Measurements from ENCODE around the gene XPR1.
"Not testable (repeated sequence)": the region's sequence is repeated elsewhere in the genome, so short reads cannot be mapped to it uniquely, and the experiment has no call there.

The XPR1 gene

DNA sequence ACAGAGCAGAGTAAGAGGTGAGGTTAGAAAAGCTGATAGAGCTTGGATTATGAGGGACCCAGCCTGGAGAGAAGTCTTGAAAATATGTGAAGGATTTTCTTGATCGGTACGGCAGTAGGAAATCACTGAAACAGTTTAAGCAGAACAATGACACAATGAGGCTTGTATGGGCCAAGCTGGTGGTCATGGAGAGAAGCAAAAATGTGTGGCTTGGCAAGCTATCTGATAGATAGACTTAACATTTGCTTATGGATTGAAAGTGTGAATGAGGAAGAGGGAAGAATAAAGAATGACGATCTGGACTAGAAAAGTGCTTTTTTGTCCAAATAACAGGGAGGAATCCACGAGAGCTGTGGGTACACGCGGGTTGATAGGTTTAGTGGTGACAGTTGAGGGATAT is 15.4 kb upstream of the XPR1 start:
- no peak for DNase-seq

DNA sequence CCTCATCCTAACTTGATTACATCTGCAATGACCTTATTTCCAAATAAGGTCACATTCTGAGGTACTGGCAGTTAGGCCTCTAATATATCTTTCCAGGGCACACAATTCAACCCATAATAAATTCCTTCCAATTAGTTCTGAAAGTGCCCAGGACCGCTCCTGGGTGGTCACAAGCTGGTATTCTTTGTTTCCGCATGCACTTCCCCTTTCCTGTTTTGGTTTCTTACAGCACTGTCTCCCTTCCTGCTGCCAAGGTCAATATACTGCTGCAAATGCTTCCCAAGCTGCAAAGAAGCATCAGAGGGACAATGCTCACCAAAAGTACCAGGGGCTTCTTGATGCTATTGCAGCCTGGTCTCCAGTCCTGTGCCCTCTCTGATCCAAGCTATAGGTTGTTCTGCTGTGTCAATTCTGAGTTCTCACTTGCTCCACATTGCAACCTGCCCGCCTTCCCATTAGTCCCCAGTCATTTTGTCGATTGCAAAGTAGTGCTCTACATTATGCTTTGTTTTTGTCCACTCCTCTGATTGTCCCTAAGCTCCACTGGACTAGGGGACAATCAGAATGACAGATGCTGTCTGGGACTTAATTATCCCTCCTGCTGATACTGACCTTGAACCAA is 13.9 kb upstream of the XPR1 start:
- no peak for DNase-seq

DNA sequence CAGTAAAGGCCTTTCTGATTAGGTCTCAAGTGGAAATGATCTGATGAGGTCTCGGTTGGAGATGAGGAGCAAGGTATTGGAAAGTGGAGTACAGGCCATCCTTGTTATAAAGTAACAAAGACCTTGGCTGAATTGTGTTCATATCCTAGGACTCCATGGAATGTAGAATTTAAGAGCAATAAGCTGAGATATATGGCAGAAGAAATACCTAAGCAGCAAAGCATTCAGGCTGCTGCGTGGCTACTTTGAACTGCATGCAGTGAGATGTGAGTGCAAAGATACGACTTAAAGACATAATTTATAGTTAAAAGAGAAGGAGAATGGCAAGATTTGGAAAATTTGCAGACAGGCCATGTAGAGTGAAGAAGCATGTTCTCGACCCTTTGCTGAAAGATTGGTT is 11.2 kb upstream of the XPR1 start:
- no peak for DNase-seq

DNA sequence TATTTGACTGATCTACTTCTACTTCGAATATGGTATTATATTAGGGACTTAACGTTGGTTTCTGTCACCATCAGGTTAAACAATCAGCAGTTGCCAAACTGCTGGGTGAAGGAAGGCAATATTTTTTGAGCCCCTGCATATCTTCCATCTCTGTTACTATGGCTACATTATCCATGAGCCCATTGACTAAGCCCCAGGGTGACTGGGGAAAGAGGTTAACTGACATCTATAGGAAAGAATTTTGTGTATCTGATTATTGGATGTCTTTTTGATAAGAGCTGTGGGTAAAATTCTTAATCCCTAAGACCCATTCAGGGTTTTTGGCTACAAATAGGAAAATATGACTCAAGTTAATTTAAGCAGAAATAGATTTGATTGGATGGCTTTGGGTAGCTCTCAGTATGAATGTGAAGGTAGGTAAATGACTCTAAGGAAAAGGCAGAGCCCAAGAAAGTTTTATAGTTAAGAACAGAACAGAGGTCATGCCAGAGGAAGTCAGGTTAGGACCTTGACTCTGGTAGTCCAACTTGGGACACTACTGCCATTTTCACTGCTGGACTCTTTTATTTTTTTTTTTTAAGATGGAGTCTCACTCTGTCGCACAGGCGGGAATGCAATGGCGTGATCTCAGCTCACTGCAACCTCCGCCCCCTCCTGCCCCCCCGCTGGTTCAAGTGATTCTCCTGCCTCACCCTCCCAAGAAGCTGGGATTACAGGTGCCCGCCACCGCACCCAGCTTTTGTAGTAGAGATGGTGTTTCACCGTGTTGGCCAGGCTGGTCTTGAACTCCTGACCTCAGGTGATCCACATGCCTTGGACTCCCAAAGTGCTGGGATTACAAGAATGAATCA is 8.9 kb upstream of the XPR1 start:
- DNase-seq, result no peak

DNA sequence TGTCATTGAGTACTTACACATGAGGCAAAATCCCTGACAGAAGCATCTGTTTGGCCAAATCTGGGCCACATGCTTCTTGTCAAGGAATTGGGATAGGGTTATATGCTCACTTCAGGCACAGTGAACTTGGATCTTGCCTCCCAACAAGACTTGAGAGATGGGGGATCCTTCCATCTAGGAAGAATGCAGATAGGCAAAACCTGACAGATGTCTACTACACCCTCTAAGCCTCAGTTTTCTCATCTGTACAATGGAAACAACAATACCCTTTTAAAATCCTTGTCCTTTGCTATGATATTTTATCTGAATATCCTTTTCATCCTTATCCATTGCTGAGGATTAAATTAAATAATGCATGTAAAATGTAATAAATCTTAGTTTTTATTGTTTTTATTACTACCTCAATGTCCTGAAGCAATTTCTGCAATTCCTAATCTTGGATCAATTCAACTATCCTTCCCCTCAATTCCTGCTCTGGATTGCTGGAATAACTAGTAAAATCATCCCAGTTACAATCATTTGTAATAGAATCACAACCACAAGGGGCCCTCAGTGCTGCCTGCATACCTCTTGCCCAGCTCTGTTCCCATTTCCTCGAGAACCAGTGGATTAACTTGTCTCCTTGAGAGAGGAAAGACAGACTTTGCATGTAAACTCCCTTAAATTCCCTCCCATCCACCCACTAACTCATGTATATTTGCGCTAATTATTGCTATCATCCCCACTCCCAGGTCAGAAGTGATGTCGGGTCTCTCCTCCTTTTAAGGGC is 8.1 kb upstream of the XPR1 start:
- no peak for DNase-seq

DNA sequence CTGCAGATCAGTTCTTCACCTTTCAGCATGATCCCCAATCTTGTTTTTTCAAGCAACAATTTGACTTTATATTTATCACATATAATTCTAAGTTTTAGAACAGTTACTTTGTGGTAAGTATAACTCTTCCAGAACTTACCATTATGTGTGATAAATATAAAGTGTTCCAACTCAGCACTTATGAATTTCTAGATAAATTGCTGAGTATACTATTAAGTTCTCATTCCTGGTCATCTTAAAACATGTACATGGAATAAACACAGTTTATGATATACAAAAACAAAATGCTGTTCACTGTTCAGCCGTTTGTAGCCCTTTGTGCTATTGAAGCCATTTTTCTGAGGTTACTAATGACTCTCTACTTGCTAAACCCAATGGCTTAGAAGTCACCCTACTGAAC is 5.1 kb upstream of the XPR1 start:
- DNase-seq, result no peak

DNA sequence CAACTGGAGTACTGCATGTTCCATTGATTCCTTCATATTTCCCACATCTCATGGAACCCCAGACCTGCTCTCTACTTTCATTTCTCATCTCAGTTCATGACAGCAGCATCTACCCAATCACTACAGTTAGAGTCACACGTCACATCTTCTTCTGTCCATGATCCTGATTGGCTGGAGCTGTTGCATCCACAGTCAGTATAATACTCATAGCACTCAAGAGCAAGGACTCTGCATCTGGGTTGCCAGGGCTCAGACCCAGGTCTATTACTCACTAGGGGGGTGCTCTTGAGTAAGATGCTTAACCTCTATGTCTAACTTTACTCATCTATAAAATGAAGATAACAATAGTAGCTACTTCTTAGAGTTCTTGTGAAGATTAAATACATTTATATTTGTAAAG is 4.4 kb upstream of the XPR1 start:
- no peak for DNase-seq

DNA sequence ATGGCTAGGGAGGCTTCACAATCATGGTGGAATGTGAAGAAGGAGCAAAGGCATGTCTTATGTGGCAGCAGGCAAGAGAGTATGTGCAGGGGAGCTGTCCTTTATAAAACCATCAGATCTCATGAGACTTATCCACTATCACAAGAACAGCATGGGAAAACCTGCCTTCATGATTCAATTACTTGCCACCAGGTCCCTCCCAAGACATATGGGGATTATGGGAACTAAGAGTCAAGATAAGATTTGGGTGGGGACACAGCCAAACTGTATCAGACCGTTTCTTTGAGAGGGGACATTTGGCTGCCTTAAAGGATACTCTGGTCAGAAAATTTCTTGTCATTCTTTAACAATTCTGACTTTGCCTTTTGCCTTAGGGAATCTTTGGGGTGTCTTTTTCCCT is 3.2 kb upstream of the XPR1 start:
- DNase-seq, result no peak

DNA sequence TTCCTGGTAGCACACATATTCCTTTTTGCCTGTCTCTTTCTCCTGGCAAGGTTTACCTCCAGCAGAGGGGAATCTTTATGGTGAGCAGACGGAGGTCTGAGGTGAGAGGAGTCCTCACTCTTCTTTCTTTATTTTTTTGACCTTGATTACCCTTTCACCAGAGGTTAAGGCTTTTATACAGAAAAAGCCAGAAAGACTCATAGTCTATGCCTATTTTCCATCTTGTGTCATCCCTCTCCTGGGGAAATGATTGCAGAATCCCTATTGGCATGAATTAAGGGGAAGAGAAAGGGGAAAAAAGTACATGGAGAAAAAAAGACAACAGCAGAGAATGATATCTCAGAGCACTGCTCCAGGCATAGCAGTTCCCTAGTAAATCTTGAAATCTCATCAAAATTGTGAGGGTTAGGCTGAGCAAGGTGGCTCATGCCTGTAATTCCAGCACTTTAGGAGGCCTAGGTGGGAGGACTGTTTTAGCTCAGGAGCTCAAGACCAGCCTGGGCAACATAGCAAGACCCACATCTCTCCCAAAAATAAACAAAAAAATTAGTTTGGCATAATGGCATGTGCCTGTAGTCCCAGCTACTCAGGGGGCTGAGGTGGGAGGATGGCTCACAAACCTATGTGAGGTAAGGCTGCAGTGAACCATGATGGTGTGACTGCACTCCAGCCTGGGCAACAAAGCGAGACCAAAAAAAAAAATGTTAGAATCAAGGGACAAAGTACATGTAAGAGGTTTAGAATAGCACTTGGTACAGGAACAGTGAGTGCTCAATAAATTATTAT is 1.2 kb upstream of the XPR1 start:
- DNase-seq, result no peak

DNA sequence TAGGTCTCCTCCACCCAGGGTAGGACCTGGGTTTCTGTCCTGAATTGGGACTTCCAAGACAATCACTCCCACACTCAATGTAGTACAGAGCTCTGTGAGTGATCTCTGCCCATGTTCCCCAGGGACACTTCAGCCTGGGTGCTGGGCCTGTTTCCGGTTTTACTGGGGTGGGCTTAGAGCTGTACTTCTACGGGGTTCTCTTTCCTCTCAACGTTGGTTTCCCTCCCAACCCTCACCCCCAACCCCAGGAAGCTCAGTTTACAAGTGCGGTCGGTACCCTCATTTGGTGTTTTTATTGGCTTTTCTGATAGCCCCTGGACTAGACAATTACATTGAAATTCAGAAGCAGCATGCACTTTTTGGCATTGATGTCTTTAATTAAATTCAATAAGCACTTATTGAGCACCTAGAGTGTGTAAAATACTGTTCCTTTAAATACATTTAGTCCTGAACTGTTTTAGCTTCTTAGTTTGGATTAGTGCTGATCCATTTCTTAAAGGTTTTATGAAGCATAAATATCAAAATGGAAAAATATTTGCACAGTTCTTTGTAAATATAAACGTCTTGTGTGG is 542 bp upstream of the XPR1 start:
- DNase-seq, result no peak

DNA sequence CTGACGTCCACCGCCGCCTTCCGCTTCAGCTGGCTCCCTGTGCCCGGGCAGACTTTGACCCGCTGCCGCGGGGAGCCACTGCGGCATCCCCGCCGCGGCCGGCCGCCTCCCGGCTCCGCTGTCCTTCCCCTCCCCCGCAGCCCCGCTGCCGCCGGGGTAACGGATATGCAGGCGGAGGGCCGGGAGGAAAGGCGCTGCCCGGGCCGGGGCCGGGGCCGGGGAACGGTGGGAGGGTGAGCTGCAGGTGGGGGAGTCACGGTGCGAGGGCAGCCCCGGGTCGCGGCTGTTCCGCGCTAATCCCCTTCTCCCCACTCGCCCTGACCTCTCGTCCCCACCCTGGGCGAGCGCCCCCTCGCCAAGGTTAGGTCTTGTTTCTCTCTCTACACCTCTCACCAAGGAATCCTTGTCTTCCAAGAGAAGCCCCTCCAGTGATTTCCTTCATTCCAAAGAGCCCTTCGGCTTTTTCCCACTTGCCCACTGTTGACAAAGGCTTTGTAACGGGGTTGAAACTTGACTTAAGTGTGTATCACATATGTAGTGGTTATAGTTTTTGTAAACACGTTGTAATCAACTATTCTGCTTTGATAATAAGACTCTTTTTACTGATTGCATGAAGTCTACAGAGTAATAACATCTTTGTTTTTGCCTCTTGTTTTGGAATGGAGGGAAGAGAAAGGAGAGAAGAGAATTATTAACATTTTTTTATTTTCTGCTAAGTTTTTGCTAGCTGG is 669 bp downstream of the XPR1 start:
- DNase-seq, result peak; percentile 42

DNA sequence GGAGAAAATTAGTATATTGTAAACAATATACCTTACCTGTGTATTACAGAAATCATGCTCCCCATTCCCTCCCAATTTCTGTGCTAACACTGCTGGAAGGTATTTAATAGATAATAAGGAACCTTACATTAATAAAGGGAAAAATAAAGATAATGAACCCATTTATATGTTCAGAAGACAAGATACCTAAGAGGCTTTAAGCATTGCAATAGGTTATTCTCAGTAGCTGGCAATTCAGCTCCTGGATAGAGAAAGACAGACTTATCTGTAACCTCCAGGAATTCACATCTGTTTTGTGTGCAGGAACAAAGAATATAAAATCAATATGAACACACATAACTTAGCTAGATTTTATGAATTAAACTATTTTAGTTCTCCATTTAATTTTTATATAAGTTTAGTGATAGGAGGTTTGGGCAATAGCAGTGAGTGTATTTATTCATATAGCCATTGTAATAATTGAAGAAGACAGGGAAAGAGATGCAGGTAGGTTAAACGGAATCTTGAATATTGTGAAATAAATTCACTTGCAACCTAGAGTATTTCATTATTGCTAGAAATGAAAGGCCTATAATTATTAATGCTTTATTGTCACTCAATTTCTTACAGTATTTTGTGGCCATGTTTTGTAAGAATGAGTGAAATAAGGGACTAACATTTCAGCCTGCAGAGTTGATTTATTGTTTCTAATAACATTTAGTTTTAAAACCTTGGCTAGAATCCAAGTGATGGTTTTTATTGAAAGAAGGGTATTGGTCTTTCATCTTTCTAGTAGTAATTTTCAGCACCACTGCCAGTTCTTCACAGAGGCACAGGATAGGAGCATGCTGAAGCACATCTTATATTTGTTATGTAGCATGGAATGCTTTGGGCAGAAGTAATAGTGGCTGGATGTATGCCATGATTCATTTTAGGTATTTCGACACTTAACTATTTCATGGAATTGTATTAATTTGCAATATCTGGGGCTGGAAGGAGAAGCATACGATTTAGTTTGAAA is 1.5 kb downstream of the XPR1 start:
- DNase-seq, result no peak

DNA sequence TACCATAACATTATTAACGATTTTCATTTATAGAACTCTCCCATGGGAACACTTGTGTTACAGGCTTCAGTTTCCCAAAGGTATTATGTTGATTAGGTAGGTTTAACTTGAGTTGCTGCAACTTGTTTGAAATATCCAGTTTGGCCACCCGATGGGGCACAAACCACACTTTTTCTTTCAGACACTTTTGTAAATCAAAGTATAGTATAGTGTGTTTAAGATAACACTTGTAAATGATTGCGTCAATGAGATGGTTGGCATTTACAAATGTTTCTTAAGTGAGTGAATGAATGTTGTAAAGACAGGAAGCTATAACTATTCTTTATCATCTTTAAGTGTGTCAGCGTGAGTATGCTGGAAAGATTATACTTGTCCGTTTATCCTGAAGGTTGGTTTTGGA is 4.3 kb downstream of the XPR1 start:
- DNase-seq, result no peak

DNA sequence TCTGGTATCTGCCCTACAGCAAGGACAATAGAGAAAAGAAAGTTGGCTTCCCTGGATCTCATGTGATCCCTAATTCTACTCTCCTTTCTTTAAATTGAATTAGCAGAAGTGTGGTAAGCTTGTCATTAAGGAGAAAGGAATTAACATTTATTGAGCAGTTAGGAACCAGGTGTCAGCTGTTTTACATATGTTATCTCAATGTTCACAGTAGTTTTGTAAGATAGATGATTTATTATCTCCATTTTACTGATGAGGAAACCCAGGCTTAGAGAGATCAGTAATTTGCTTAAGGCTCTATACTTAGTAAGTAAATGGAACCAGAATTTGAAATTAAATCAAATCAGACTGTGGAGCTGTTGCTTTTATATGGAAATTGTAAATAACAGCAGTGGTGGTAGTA is 8.0 kb downstream of the XPR1 start:
- no peak for DNase-seq

DNA sequence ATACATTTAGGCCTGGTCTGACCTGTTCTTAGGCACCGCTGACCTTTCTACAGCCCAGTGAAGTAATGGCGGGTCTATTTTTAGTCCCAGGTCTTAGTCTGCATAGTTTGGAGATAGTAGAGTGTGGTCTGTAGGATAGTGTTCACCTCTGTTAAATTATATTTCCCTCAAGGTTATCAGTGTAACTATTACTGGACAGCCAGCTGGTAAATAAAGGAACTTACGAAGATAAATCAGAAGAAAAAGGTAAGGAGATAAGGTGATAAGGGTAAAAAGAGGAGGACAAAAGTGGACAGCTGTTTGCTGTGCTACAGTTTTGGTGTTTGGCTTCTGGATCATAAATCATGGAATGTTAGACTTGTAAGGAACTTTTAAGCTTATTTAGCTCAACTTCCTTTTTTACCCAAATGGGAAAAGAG is 8.7 kb downstream of the XPR1 start:
- no peak for DNase-seq

DNA sequence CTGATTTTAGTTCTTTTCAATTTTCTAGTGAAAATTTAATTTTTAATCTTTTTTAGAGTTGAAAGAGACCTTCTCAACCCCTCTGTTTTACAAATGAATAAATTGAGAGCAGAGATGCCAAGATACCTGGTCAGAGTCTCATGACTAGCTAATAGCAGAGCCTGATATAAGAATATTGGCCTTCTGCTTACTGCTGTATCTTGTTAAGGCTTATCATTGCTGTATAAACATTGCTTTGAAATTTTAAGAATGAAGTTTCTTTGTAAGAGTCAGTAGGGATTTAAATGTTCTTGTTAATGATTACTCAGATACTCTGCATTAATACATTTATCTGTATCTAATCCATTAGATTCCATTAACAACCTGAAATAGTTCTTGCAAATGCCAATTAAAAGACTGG is 9.8 kb downstream of the XPR1 start:
- DNase-seq, result no peak

DNA sequence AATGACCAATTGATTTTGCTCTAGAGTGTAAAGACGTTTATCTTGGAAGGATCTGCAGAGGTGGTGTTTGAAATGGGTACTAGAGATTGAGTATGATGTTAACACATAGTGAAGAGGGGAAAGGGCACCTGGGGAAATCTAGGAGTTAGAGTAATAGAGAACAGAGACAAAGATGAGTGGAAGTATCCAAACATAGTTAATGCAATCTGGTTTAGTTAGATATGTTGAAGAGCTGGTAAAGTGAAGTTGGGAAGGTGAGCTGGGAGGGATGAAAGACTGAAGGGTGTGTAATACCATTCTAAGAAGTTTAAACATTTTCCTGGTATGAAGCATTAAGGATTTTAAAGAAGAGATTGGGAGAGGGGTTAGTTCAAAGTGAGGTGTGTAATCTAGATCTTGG is 11.0 kb downstream of the XPR1 start:
- no peak for DNase-seq

DNA sequence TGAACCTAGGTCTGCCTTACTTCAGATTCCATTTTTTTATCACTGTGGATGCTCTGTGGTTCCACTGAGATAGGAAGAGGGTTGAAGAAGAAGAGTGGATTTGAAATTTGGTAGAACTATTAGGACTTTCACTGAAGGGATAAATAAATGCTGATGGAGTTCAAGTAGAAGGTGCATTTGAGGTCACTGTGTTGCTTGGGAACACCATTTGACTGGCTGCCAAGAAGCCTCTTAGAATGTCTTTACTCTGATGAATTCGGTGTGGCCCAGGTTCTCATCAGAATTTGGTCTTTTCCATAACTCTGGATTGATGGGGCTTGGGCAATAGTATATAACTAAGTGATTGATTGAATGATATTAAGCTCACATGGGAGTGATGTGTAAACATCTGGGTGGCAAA is 11.9 kb downstream of the XPR1 start:
- DNase-seq, result peak; percentile 42

DNA sequence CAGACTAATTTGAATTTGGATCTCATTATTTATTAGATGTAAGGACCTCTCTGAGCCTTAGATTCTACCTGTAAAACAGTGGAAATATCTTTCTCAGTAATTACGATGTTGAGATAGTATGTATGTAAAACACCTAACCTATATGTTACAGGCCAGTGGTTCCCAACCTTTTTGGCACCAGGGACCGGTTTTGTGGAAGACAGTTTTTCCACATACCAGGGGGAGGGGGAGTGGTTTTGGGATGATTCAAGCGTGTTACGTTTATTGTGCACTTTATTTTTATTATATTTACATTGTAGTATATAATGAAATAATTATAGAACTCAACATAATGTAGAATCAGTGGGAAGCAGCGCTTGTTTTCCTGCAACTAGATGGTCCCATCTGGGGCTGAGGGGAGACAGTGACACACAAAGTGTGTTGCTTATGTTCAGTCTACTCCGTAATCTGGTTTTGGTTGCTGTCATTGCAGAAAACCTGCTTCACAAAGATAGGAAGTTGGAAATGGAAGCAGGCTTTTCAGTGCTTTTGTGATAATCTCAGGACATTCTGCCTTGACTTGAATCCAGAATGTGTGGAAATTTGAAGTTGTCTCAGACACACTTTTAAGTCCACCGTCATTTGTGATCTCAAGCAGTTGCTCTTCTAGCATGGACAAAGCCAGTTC is 12.8 kb downstream of the XPR1 start:
- DNase-seq, result no peak

DNA sequence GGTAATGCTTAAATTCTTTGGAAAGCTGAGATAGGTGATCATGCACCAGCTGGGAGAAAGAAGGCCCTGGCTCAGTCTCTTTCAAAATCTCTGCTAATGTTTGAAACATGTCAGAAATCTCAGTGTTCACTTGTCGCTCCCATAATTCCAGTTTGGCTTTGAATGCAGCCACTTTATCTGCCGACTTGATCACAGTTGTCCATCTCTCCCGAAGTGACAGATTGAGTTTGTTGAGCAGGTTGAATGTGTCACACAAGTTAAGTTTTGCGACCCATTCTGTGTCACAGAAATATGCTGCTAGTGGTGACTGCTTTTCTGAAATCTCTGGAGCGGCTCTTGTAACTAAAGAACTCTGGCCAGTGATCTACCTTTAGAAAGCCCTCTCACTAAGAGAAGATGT is 13.4 kb downstream of the XPR1 start:
- DNase-seq, result not testable (repeated sequence)

Measured in NCI-H774 (cell line).